Stimulated activated naive B cell treated with anti-CD40 and anti-IgM and Interleukin-4, amounts not matched to agents 10 μg/mL and 1 μg/mL and 100 μg/mL, for 72 hours (primary cell): ENCODE measurements around the gene MIF4GD.
A peak's percentile ranks its signal among the peaks of the same experiment; 100 is the strongest.

Experiments used
- ATAC-seq, 2 donors: fragments of 150-1000 bp; cut with Tn5 transposase; replicated peaks; 2 replicates each; pipeline ENCODE4 v1.10.0; 2021; ENCODE audit warnings: moderate library complexity in 1 of 2
- DNase-seq: peaks from one replicate; pipeline ENCODE4 v3.0.0; 2021
- H3K27ac Mint-ChIP-seq: one replicate; pipeline ENCODE4 v1.8.0; 2022; ENCODE audit warnings: mild to moderate bottlenecking, mixed read lengths
- H3K27me3 Mint-ChIP-seq, 2 donors: one replicate each; pipeline ENCODE4 v1.8.0; 2022; ENCODE audit warnings: mixed read lengths in 2 of 2
- H3K36me3 Mint-ChIP-seq, 2 donors: one replicate each; pipeline ENCODE4 v1.8.0; 2022; ENCODE audit warnings: mixed read lengths in 2 of 2, mild to moderate bottlenecking in 1 of 2
- H3K4me1 Mint-ChIP-seq, 2 donors: one replicate each; pipeline ENCODE4 v1.8.0; 2022; ENCODE audit warnings: mixed read lengths in 2 of 2, mild to moderate bottlenecking in 1 of 2
- H3K4me3 Mint-ChIP-seq, 2 donors: one replicate each; pipeline ENCODE4 v1.8.0; 2022; ENCODE audit warnings: mild to moderate bottlenecking in 2 of 2, mixed read lengths in 2 of 2, moderate library complexity in 1 of 2
- H3K9me3 Mint-ChIP-seq, 2 donors: one replicate each; pipeline ENCODE4 v1.8.0; 2022; ENCODE audit warnings: mixed read lengths in 2 of 2, mild to moderate bottlenecking in 1 of 2

Gene MIF4GD

GRCh38 chr17:75270966-75271232 is at the start of gene MIF4GD:
MIF4GD (minus strand) TSS chr17:75271231; CDS start chr17:75270195, 1,036 bp downstream.
- peaks cover 32 to 66% of the 10 kb centered on the region in 2 donors for H3K4me1 Mint-ChIP-seq
- peaks cover 33 to 43% of the 10 kb centered on the region in 2 donors for H3K36me3 Mint-ChIP-seq
- H3K27ac Mint-ChIP-seq: peak within 1 kb of the TSS; percentile 97
- H3K27me3 Mint-ChIP-seq: no peaks in the 10 kb centered on the region
- H3K4me3 Mint-ChIP-seq: peak within 1 kb of the TSS; percentile 91 to 97
- DNase-seq: no peak
- H3K9me3 Mint-ChIP-seq: no peaks in the 10 kb centered on the region
- peak in 1 of 2 donors; percentile 25 for ATAC-seq

- peak overlapping the region; percentile 93 for H3K27ac Mint-ChIP-seq
- DNase-seq (no peak), ATAC-seq (peak; percentile 38 to 43)
- no peaks in the 10 kb centered on the region for H3K27me3 Mint-ChIP-seq
- peaks cover 35 to 72% of the 10 kb centered on the region in 2 donors for H3K4me1 Mint-ChIP-seq
- peaks cover 48 to 59% of the 10 kb centered on the region in 2 donors for H3K36me3 Mint-ChIP-seq
- H3K4me3 Mint-ChIP-seq: peak overlapping the region; percentile 36 to 61
- no peaks in the 10 kb centered on the region for H3K9me3 Mint-ChIP-seq
These were observed 49.1 kb upstream of the MIF4GD start for GRCh38 chr17:75319904-75320691.

- peaks cover 0 to 2% of the 10 kb centered on the region in 2 donors for H3K9me3 Mint-ChIP-seq
- H3K4me1 Mint-ChIP-seq: peaks cover 42 to 84% of the 10 kb centered on the region in 2 donors
- H3K36me3 Mint-ChIP-seq: peaks cover 58 to 71% of the 10 kb centered on the region in 2 donors
- no peaks in the 10 kb centered on the region for H3K27me3 Mint-ChIP-seq
- H3K27ac Mint-ChIP-seq: peak overlapping the region; percentile 93
- no peak for ATAC-seq
- peak overlapping the region; percentile 30 to 56 for H3K4me3 Mint-ChIP-seq
- no peak for DNase-seq
These were observed 47.7 kb upstream of the MIF4GD start for GRCh38 chr17:75318615-75319222.

GRCh38 chr17:75318211-75318610 is 47.2 kb upstream of the MIF4GD start:
- no peaks in the 10 kb centered on the region for H3K27me3 Mint-ChIP-seq
- peaks cover 0 to 4% of the 10 kb centered on the region in 2 donors for H3K9me3 Mint-ChIP-seq
- DNase-seq (no peak), ATAC-seq (no peak)
- H3K27ac Mint-ChIP-seq: peak overlapping the region; percentile 93
- H3K4me3 Mint-ChIP-seq: peak overlapping the region in 1 of 2 donors; percentile 56
- H3K4me1 Mint-ChIP-seq: peaks cover 42 to 84% of the 10 kb centered on the region in 2 donors
- peaks cover 55 to 70% of the 10 kb centered on the region in 2 donors for H3K36me3 Mint-ChIP-seq

GRCh38 chr17:75317671-75318070 is 46.6 kb upstream of the MIF4GD start:
- peak overlapping the region; percentile 92 for H3K27ac Mint-ChIP-seq
- ATAC-seq (no peak), DNase-seq (no peak)
- peak overlapping the region in 1 of 2 donors; percentile 19 for H3K4me3 Mint-ChIP-seq
- peaks cover 0 to 4% of the 10 kb centered on the region in 2 donors for H3K9me3 Mint-ChIP-seq
- H3K36me3 Mint-ChIP-seq: peaks cover 51 to 69% of the 10 kb centered on the region in 2 donors
- peaks cover 46 to 84% of the 10 kb centered on the region in 2 donors for H3K4me1 Mint-ChIP-seq
- H3K27me3 Mint-ChIP-seq: no peaks in the 10 kb centered on the region

- peaks cover 50 to 83% of the 10 kb centered on the region in 2 donors for H3K4me1 Mint-ChIP-seq
- peak; percentile 0 to 14 for ATAC-seq
- no peak for DNase-seq
These were observed 45.2 kb upstream of the MIF4GD start for GRCh38 chr17:75316253-75316652.

GRCh38 chr17:75315541-75316243 is 44.7 kb upstream of the MIF4GD start:
- ATAC-seq: peak; percentile 13 to 48
- Mint-ChIP-seq H3K4me1 (peaks cover 50 to 83% of the 10 kb centered on the region in 2 donors), H3K4me3 (peak overlapping the region; percentile 38 to 44), H3K36me3 (peaks cover 42 to 59% of the 10 kb centered on the region in 2 donors), H3K27ac (peak overlapping the region; percentile 98), H3K27me3 (no peaks in the 10 kb centered on the region), H3K9me3 (peaks cover 0 to 4% of the 10 kb centered on the region in 2 donors)
- DNase-seq: no peak

More at GRCh38 chr17:75316253-75316652, 45.2 kb upstream of the MIF4GD start:
- Mint-ChIP-seq H3K9me3 (peaks cover 0 to 4% of the 10 kb centered on the region in 2 donors), H3K27ac (peak overlapping the region; percentile 95), H3K36me3 (peaks cover 44 to 63% of the 10 kb centered on the region in 2 donors), H3K27me3 (no peaks in the 10 kb centered on the region), H3K4me3 (peak overlapping the region; percentile 38 to 44)

GRCh38 chr17:75313941-75314551 is 43.0 kb upstream of the MIF4GD start:
- ATAC-seq (peak; percentile 75 to 84), DNase-seq (peak; percentile 69)
- Mint-ChIP-seq H3K9me3 (peaks cover 0 to 4% of the 10 kb centered on the region in 2 donors), H3K27ac (peak overlapping the region; percentile 98), H3K36me3 (peaks cover 31 to 51% of the 10 kb centered on the region in 2 donors), H3K27me3 (no peaks in the 10 kb centered on the region), H3K4me3 (peak overlapping the region; percentile 64 to 72), H3K4me1 (peaks cover 50 to 82% of the 10 kb centered on the region in 2 donors)

GRCh38 chr17:75308732-75309629 is 38.0 kb upstream of the MIF4GD start:
- ATAC-seq: no peak
- H3K4me3 Mint-ChIP-seq: peak overlapping the region in 1 of 2 donors; percentile 27
- H3K4me1 Mint-ChIP-seq: peaks cover 28 to 55% of the 10 kb centered on the region in 2 donors
- peaks cover 12 to 44% of the 10 kb centered on the region in 2 donors for H3K36me3 Mint-ChIP-seq
- H3K9me3 Mint-ChIP-seq: peaks cover 0 to 4% of the 10 kb centered on the region in 2 donors
- no peak for DNase-seq
- peak overlapping the region; percentile 84 for H3K27ac Mint-ChIP-seq
- H3K27me3 Mint-ChIP-seq: no peaks in the 10 kb centered on the region

- H3K9me3 Mint-ChIP-seq: peaks cover 0 to under 1% of the 10 kb centered on the region in 2 donors
- peaks cover 23 to 55% of the 10 kb centered on the region in 2 donors for H3K4me1 Mint-ChIP-seq
- H3K27ac Mint-ChIP-seq: peak overlapping the region; percentile 78
- no peak overlapping the region for H3K4me3 Mint-ChIP-seq
- DNase-seq: no peak
- ATAC-seq: no peak
- H3K27me3 Mint-ChIP-seq: no peaks in the 10 kb centered on the region
- H3K36me3 Mint-ChIP-seq: peaks cover 13 to 43% of the 10 kb centered on the region in 2 donors
These were observed 37.1 kb upstream of the MIF4GD start for GRCh38 chr17:75307957-75308731.

GRCh38 chr17:75301502-75302206 is 30.6 kb upstream of the MIF4GD start:
- H3K36me3 Mint-ChIP-seq: peaks cover 42 to 45% of the 10 kb centered on the region in 2 donors
- ATAC-seq: no peak
- peaks cover 14 to 50% of the 10 kb centered on the region in 2 donors for H3K4me1 Mint-ChIP-seq
- H3K27ac Mint-ChIP-seq: no peak overlapping the region
- no peaks in the 10 kb centered on the region for H3K27me3 Mint-ChIP-seq
- no peak for DNase-seq
- no peak overlapping the region for H3K4me3 Mint-ChIP-seq
- H3K9me3 Mint-ChIP-seq: peaks cover 2 to 3% of the 10 kb centered on the region in 2 donors

GRCh38 chr17:75301049-75301448 is 30.0 kb upstream of the MIF4GD start:
- Mint-ChIP-seq H3K27ac (peak overlapping the region; percentile 62), H3K4me1 (peaks cover 16 to 52% of the 10 kb centered on the region in 2 donors), H3K4me3 (peak overlapping the region in 1 of 2 donors; percentile 14), H3K27me3 (no peaks in the 10 kb centered on the region), H3K36me3 (peaks cover 40% of the 10 kb centered on the region in 2 donors), H3K9me3 (peaks cover 2 to 3% of the 10 kb centered on the region in 2 donors)
- DNase-seq (no peak), ATAC-seq (no peak)
